Kidney (tissue), 14 donors: ENCODE measurements around the gene HDAC6. TPM values are rescaled to one million over a fixed set of nuclear protein-coding genes. Genes with fewer than 3 reads are reported as not detected.

ENCODE experiments used
- DNase-seq, 5 donors: peaks; one replicate each; pipeline ENCODE4 v3.0.0-alpha.2; 2013 to 2020
- FAIRE-seq: peaks from 2 replicates; lab custom pipeline; 2012; peaks lifted over from hg19 to GRCh38; lab: Jason Lieb, UNC
- H3K27ac ChIP-seq, 2 donors: one replicate each; pipeline ENCODE4 v1.7.0; 2013; ENCODE audit warnings: low read depth in 2 of 2, low read length in 2 of 2, inconsistent platforms in 1 of 2
- H3K27me3 ChIP-seq: one replicate; pipeline ENCODE4 v1.7.1; 2013; ENCODE audit warnings: low read length, inconsistent platforms; ENCODE audit not compliant: control insufficient read depth, insufficient read depth
- H3K36me3 ChIP-seq, 3 donors: one replicate each; pipeline versions ENCODE4 v1.7.0 to v1.7.1; 2013; ENCODE audit warnings: low read length in 3 of 3, control low read depth in 1 of 3, inconsistent platforms in 1 of 3; ENCODE audit not compliant: insufficient read depth in 3 of 3, control insufficient read depth in 2 of 3
- H3K4me1 ChIP-seq, 3 donors: one replicate each; pipeline versions ENCODE4 v1.7.0 to v1.7.1; 2013; ENCODE audit warnings: low read length in 3 of 3, inconsistent platforms in 1 of 3, low read depth in 1 of 3; ENCODE audit not compliant: control insufficient read depth in 2 of 3, insufficient read depth in 2 of 3
- H3K4me3 ChIP-seq, 3 donors: one replicate each; pipeline versions ENCODE4 v1.7.0 to v1.8.1; 2013; ENCODE audit warnings: low read length in 3 of 3, control low read depth in 1 of 3, inconsistent platforms in 1 of 3
- H3K9ac ChIP-seq, 3 donors: one replicate each; pipeline versions ENCODE4 v1.7.0 to v1.7.1; 2013; ENCODE audit warnings: low read length in 3 of 3, control low read depth in 1 of 3, inconsistent platforms in 1 of 3
- H3K9me3 ChIP-seq, 3 donors: one replicate each; pipeline versions ENCODE4 v1.7.0 to v1.7.1; 2013; ENCODE audit warnings: low read length in 3 of 3, control low read depth in 1 of 3, inconsistent platforms in 1 of 3; ENCODE audit not compliant: control insufficient read depth in 2 of 3, insufficient read depth in 1 of 3
- intact Hi-C: fragments of 100-400 bp; cut with DNase I; formaldehyde crosslinking; loops from one replicate; pipeline ENCODE4 v1.11.1; 2022
- polyA plus RNA-seq: library from polyadenylated mRNA; stranded (reverse); fragments of 350-450 nt; fragmentation: Illumina TruSeq; extraction: RNeasy Lipid Tissue Mini Kit (QIAGEN cat#74804); gene quantifications from one replicate; pipeline ENCODE4 v1.2.3, GENCODE V29; 2014; ENCODE audit warnings: low read depth, low replicate concordance; ENCODE audit not compliant: insufficient read depth
- total RNA-seq: library from RNA; stranded (reverse); fragmentation: NEBNext Ultra II Directional; extraction: Animal tissue kit (Norgen Biotek cat#: 25700); gene quantifications from one replicate; pipeline ENCODE4 v1.2.1, GENCODE V29; 2021
- TF ChIP-seq, protein P1 (sequence below): IDR thresholded peaks from 3 replicates; pipeline ENCODE4 v1.5.1; 2012; ENCODE audit warnings: mild to moderate bottlenecking, moderate library complexity, borderline replicate concordance; ENCODE audit not compliant: insufficient read depth; ENCODE audit errors: extremely low read depth
- donor health status: control.
- donor health status: control.
- donor health status: control.
- donor health status: control.
- donor health status: control.
- donor health status: DM: yes; HTN: yes; CAD: no.
- donor health status: Normal renal cell carcinoma (clear cell type).

The HDAC6 gene
- total and polyA plus RNA-seq, 2 donors from 2014 or later = 96.9 to 123 TPM

DNA sequence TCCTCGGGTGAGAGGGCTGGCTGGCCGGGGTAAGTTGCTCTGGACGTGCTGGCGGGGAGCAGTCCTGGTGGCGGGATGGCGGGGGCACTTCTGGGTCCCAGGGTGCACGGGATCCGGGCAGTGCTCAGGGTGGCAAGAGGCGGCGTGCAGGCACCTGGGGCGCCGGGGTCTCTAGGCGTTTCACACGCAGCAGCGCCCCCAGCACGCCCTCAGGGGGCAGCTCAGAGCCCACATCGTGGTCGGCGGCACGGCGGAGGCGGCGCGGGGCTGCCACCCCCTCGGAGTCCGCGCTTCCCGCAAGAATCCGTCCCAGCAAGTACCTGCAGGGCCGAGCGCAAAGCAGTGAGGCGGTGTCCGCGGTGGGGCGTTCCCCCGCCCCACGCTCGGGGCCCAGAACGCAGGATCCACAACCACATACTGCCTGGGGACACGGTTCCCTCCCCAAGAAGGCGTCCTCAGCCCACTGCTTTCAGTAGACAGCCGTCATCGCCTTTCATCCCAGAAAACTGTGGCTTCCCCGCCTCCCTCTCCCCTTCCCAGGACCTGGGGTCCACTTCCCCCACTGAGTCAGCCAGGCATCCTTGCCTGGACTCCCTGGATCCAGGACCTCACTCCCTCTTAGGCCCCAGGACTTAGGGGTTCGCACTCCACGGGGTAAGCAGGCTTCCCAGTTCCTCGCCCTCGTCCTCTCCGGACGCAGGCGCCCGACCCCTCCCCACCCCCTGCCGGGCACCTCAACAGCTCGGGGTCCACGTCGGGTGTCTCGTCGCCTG, 29.5 kb downstream of the HDAC6 start:
- TF ChIP-seq, protein P1, sequence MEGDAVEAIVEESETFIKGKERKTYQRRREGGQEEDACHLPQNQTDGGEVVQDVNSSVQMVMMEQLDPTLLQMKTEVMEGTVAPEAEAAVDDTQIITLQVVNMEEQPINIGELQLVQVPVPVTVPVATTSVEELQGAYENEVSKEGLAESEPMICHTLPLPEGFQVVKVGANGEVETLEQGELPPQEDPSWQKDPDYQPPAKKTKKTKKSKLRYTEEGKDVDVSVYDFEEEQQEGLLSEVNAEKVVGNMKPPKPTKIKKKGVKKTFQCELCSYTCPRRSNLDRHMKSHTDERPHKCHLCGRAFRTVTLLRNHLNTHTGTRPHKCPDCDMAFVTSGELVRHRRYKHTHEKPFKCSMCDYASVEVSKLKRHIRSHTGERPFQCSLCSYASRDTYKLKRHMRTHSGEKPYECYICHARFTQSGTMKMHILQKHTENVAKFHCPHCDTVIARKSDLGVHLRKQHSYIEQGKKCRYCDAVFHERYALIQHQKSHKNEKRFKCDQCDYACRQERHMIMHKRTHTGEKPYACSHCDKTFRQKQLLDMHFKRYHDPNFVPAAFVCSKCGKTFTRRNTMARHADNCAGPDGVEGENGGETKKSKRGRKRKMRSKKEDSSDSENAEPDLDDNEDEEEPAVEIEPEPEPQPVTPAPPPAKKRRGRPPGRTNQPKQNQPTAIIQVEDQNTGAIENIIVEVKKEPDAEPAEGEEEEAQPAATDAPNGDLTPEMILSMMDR = no peak
- H3K4me3 ChIP-seq = no peak overlapping the region
- no peak overlapping the region for H3K27ac ChIP-seq
- no peak for FAIRE-seq
- H3K36me3 ChIP-seq = no peaks in the 10 kb centered on the region
- DNase-seq = no peak
- H3K9ac ChIP-seq = no peak overlapping the region
- intact Hi-C loops = no loop called here
- peaks cover 2% of the 10 kb centered on the region for H3K27me3 ChIP-seq
- H3K9me3 ChIP-seq = no peaks in the 10 kb centered on the region
- peaks cover 0 to 7% (median 0%) of the 10 kb centered on the region in 3 donors for H3K4me1 ChIP-seq

DNA sequence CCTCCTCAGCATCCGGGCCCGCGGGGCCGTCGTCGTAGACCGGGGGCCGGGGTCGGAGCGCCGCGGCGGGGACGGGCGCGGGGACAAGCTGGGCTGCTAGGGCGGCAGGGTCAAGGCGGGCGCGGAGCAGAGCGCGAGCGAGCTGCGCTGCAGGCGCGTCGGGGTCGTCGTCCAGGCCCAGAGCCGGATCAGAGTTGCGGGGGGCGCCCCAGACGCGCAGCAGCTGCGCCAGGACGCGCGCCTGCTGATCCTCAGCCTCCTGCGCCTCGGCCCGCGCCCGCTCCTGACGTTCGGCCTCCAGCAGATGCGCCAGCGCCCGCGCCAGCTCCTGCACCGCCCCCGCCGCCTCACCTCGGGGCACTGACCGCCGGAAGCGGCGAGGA, 30.0 kb downstream of the HDAC6 start:
- peaks cover 2% of the 10 kb centered on the region for H3K27me3 ChIP-seq
- no peak for FAIRE-seq
- no peak overlapping the region for H3K9ac ChIP-seq

DNA sequence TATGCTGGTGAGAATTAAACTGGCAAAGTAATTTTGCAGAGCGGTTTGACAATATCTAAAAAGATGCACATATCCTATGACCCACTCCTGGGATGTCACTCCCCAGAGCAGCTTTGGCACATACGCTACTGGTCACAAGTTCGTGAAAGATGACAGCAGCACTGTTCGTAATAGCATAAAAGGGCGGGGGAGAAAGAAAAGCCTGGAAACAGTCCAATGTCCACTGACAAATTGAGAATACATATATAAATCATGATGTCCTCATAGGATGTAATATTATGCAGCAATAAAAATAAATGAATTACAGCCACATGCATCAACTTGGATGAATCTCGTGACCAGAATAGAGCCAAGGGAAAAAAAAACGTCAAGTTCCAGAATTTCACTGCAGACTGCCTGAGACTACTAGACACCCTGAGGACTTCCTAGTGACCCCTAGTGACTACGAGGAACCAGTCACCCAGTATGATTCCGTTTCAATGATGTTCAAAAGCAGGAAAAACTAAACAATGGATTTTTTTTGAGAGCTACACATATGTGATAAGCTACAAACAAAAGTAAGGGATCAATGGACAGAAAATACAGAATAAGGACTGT, 31.8 kb downstream of the HDAC6 start:
- Histone ChIP-seq H3K9ac (no peak overlapping the region), H3K9me3 (no peaks in the 10 kb centered on the region), H3K27me3 (peaks cover 2% of the 10 kb centered on the region), H3K36me3 (no peaks in the 10 kb centered on the region), H3K4me3 (no peak overlapping the region), H3K4me1 (peaks cover 0 to 7% (median 0%) of the 10 kb centered on the region in 3 donors), H3K27ac (no peak overlapping the region)
- TF ChIP-seq, protein P1 = no peak
- DNase-seq (no peak), FAIRE-seq (peak; percentile 59)
- intact Hi-C loops = no loop called here

More for the DNA sequence above, 30.0 kb downstream of the HDAC6 start:
- Histone ChIP-seq H3K36me3 (no peaks in the 10 kb centered on the region), H3K4me3 (no peak overlapping the region), H3K9me3 (no peaks in the 10 kb centered on the region), H3K27ac (no peak overlapping the region), H3K4me1 (peaks cover 0 to 7% (median 0%) of the 10 kb centered on the region in 3 donors)
- peak in 1 of 5 donors; percentile 23 for DNase-seq
- TF ChIP-seq, protein P1 = no peak
- intact Hi-C loops = no loop called here
